Mucosa of gallbladder (tissue), 1 donor: ENCODE measurements around the gene AREL1. TPM values are rescaled to one million over a fixed set of nuclear protein-coding genes. Genes with fewer than 3 reads are reported as not detected.

Source experiments
- DNase-seq: peaks from one replicate; pipeline ENCODE4 v3.0.0-alpha.2; 2020; ENCODE audit warnings: low spot score
- total RNA-seq: library from RNA; stranded (reverse); gene quantifications from one replicate; pipeline ENCODE4 v1.2.1, GENCODE V29; 2021
- donor health status: DM: no; HTN: no; CAD: no.

The AREL1 gene
- total RNA-seq, 1 donor from 2014 or later: 34.3 TPM

DNA sequence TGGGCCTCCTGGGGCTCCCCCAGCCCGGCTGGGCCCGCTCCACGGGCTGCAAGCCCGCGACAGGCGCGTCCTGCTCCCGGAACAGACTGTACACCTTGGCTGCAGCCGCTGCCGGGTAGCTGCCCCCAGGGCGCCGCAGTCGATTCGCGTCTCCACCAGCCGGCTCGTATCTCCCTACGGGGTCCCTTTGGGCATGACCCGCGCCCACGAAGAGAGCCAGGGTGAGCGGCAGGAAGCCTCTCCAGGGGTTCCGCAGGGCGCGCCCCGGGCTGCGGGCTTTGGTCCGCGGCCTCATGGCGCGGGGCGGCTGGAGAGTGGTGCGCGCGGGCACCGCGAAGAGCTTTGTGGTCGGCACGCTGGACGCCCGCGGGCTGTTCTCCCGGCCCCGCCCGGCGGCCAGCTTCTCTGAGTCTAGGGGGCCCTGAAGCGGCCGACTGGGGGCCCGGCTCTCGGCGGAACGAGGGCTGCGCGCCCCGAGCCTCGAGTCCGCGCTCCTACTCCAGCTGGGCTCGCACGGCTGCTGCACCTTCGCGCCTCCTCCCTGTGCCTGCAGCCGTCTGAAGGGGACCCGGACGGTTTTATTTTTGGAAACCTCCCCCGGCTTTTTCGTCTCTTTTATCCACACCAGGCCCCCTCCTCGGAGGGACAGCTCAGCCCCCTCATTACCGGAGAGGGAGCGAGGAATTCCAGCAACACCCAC lies 101.1 kb downstream of the AREL1 start, which contains the start of gene LTBP2:
TSS of gene LTBP2 (minus strand) at position 588 of the 700 bp plus-strand sequence. CDS start at position 295, 293 bp downstream.
- DNase-seq: no peak

Other genes starting within 250 kb of the AREL1 start
- gene NPC2, start 219.8 kb downstream of the AREL1 start, total RNA-seq: 215 TPM
- gene ISCA2, start 219.3 kb downstream of the AREL1 start, total RNA-seq: 34.3 TPM
- 84.9 TPM for gene LTBP2, start 100.8 kb downstream of the AREL1 start, total RNA-seq
- 37.3 TPM for gene FCF1, start 64 bp upstream of the AREL1 start, total RNA-seq
- 55.4 TPM for gene YLPM1, start 50.2 kb upstream of the AREL1 start, total RNA-seq
- 0.06 TPM for gene PROX2, start 163.1 kb upstream of the AREL1 start, total RNA-seq
- gene DLST, start 168.8 kb upstream of the AREL1 start, total RNA-seq: 95.6 TPM
- gene RPS6KL1, start 210.2 kb upstream of the AREL1 start, total RNA-seq: 18.6 TPM
- gene PGF, start 242.5 kb upstream of the AREL1 start, total RNA-seq: 4.6 TPM